A549 (cell line): ENCODE results near the gene USP6NL. TPM values are rescaled to one million over a fixed set of nuclear protein-coding genes. Genes with fewer than 3 reads are reported as not detected.

Experiments
- ATAC-seq, 2 experiments: fragments of 200-7000 bp in 1 of 2; fragments of >200 bp in 1 of 2; cut with Nextera tagmentation in 1 of 2; cut with Tn5 transposase in 1 of 2; 3 replicates each; pipeline versions ENCODE4 v1.8.0 to v1.9.1; 2018 to 2020; ENCODE audit warnings: mild to moderate bottlenecking in 1 of 2, moderate library complexity in 1 of 2
- CTCF ChIA-PET: fragments of 300-600 bp; sonication (Branson Sonifier 250); formaldehyde crosslinking; extraction: SDS; loops from one replicate; lab custom pipeline; 2021; ENCODE audit warnings: antibody characterized with exemption, inconsistent platforms; lab: Yijun Ruan, JAX
- POLR2A ChIA-PET: fragments of 350-600 bp; formaldehyde crosslinking; extraction: SDS; loops from one replicate; lab custom pipeline; 2021; ENCODE audit warnings: antibody characterized with exemption, inconsistent platforms; lab: Yijun Ruan, JAX
- DNase-seq, 2 experiments: peaks; one replicate each; pipeline versions ENCODE4 v3.0.0 to v3.0.0-alpha.2; 2011 to 2016; ENCODE audit warnings: low read depth in 1 of 2, low spot score in 1 of 2
- FAIRE-seq: peaks from 2 replicates; lab custom pipeline; 2011; peaks lifted over from hg19 to GRCh38; lab: Jason Lieb, UNC
- H3K27ac ChIP-seq, 2 experiments: fragments of >200 bp; sonication (Bioruptor Twin); formaldehyde crosslinking; 3 replicates each; pipeline ENCODE4 v1.5.1; 2016 to 2017
- H3K4me1 ChIP-seq: fragments of >200 bp; sonication (Bioruptor Twin); formaldehyde crosslinking; 3 replicates; pipeline ENCODE4 v1.6.1; 2016
- H3K4me2 ChIP-seq: fragments of >200 bp; sonication (Bioruptor Twin); formaldehyde crosslinking; 3 replicates; pipeline ENCODE4 v1.6.1; 2016
- H3K4me3 ChIP-seq: fragments of >200 bp; sonication (Bioruptor Twin); formaldehyde crosslinking; 3 replicates; pipeline ENCODE4 v1.5.1; 2016
- H3K9me3 ChIP-seq: fragments of >200 bp; sonication (Bioruptor Twin); formaldehyde crosslinking; 3 replicates; pipeline ENCODE4 v1.6.1; 2016
- CEBPB ChIP-seq, 2 experiments: fragments of >200 bp in 1 of 2; sonication (Bioruptor Twin) in 1 of 2; formaldehyde crosslinking in 1 of 2; IDR thresholded peaks; 2 replicates each; pipeline ENCODE4 v1.6.1; 2012 to 2016
- EHF ChIP-seq: fragments of 250-450 bp; sonication (Bioruptor Pico); IDR thresholded peaks from 2 replicates; pipeline ENCODE4 v1.5.0; 2020; ENCODE audit warnings: mild to moderate bottlenecking
- EHMT2 ChIP-seq: fragments of 200-600 bp; sonication (generic); IDR thresholded peaks from 2 replicates; pipeline ENCODE4 v1.6.1; 2016; ENCODE audit warnings: antibody characterized with exemption, low read depth, mild to moderate bottlenecking, moderate library complexity
- FOSB ChIP-seq: fragments of 250-450 bp; sonication (Bioruptor Pico); IDR thresholded peaks from 2 replicates; pipeline ENCODE4 v1.5.0; 2020; ENCODE audit warnings: mild to moderate bottlenecking, moderate library complexity
- FOXS1 ChIP-seq: fragments of 250-450 bp; sonication (Bioruptor Pico); IDR thresholded peaks from 2 replicates; pipeline ENCODE4 v1.5.0; 2020; ENCODE audit warnings: mild to moderate bottlenecking, moderate library complexity
- HDAC2 ChIP-seq: fragments of 200-600 bp; sonication (generic); IDR thresholded peaks from 2 replicates; pipeline ENCODE4 v1.6.1; 2016
- JUN ChIP-seq, 2 experiments: fragments of >200 bp; sonication (Bioruptor Twin); formaldehyde crosslinking; IDR thresholded peaks; 2 replicates in 1 of 2; 3 replicates in 1 of 2; pipeline ENCODE4 v1.6.1; 2016 to 2017
- KDM1A ChIP-seq: fragments of 200-600 bp; sonication (generic); IDR thresholded peaks from 2 replicates; pipeline ENCODE4 v1.6.1; 2016; ENCODE audit warnings: low read depth, mild to moderate bottlenecking
- KDM5A ChIP-seq: fragments of 200-600 bp; sonication (generic); IDR thresholded peaks from 2 replicates; pipeline ENCODE4 v1.6.1; 2016; ENCODE audit warnings: antibody characterized with exemption, mild to moderate bottlenecking
- MAFK ChIP-seq: fragments of 450-650 bp; IDR thresholded peaks from 2 replicates; pipeline ENCODE4 v1.6.1; 2014; ENCODE audit not compliant: partially characterized antibody
- MYC ChIP-seq: IDR thresholded peaks from 2 replicates; pipeline ENCODE4 v1.6.1; 2012; ENCODE audit warnings: mild to moderate bottlenecking, inconsistent platforms, low read length, improper control_type of control experiment, borderline replicate concordance
- POLR2A ChIP-seq: IDR thresholded peaks from 2 replicates; pipeline ENCODE4 v1.6.1; 2012; ENCODE audit warnings: mild to moderate bottlenecking, low read length
- POLR2AphosphoS2 ChIP-seq: conservative IDR thresholded peaks from 2 replicates; pipeline ENCODE4 v1.6.1; 2012; ENCODE audit warnings: low read length, improper control_type of control experiment, inconsistent platforms
- RAD21 ChIP-seq, 2 experiments: fragments of >200 bp in 1 of 2; sonication (Bioruptor Twin) in 1 of 2; formaldehyde crosslinking in 1 of 2; IDR thresholded peaks in 1 of 2; conservative IDR thresholded peaks in 1 of 2; 2 replicates in 1 of 2; 3 replicates in 1 of 2; pipeline ENCODE4 v1.6.1; 2012 to 2018; ENCODE audit warnings: inconsistent platforms in 1 of 2
- RCOR1 ChIP-seq: fragments of 150-350 bp; IDR thresholded peaks from 2 replicates; pipeline ENCODE4 v1.6.1; 2014; ENCODE audit warnings: antibody characterized with exemption, low read length, low read depth
- RFX5 ChIP-seq: fragments of 450-650 bp; IDR thresholded peaks from 2 replicates; pipeline ENCODE4 v1.7.1; 2014; ENCODE audit warnings: antibody characterized with exemption, mild to moderate bottlenecking, moderate library complexity
- RNF2 ChIP-seq: fragments of 200-600 bp; sonication (generic); IDR thresholded peaks from 2 replicates; pipeline ENCODE4 v1.6.1; 2016; ENCODE audit warnings: low read depth, mild to moderate bottlenecking, antibody characterized with exemption, moderate library complexity, borderline replicate concordance
- TP53 ChIP-seq: fragments of 250-450 bp; sonication (Bioruptor Pico); IDR thresholded peaks from 2 replicates; pipeline ENCODE4 v1.5.0; 2021; ENCODE audit warnings: mild to moderate bottlenecking, moderate library complexity
- ZC3H11A ChIP-seq: fragments of 450-650 bp; IDR thresholded peaks from 2 replicates; pipeline ENCODE4 v1.6.1; 2014; ENCODE audit warnings: antibody characterized with exemption, mild to moderate bottlenecking
- ZFP36 ChIP-seq: fragments of 450-650 bp; IDR thresholded peaks from 2 replicates; pipeline ENCODE4 v1.6.1; 2014; ENCODE audit warnings: borderline replicate concordance; ENCODE audit not compliant: partially characterized antibody
- ZNF302 ChIP-seq: fragments of 250-450 bp; sonication (Bioruptor Pico); IDR thresholded peaks from 2 replicates; pipeline ENCODE4 v1.9.0; 2021; ENCODE audit warnings: inconsistent platforms, mild to moderate bottlenecking, moderate library complexity
- WGBS: methylation state at CpG from one replicate; pipeline ENCODE4 v1.1.6; 2017; ENCODE audit errors: missing lambda C conversion rate; 5-methylcytosine and 5-hydroxymethylcytosine counted together
- polyA plus RNA-seq, 4 experiments: library from polyadenylated mRNA; depleted of rRNA in 3 of 4; stranded (reverse); fragments of >200 nt; fragmentation: RNase III in 1 of 4; extraction: RNeasy Plus Mini Kit Qiagen cat#74134 plus additional on column Dnase treatment in 1 of 4; gene quantifications; 2 replicates in 3 of 4; 3 replicates in 1 of 4; pipeline ENCODE4 v1.2.3, GENCODE V29; 2011 to 2017
- TF ChIP-seq, protein P1 (sequence below): fragments of 250-450 bp; sonication (Bioruptor Pico); IDR thresholded peaks from 2 replicates; pipeline ENCODE4 v1.5.0; 2021; ENCODE audit warnings: mild to moderate bottlenecking, moderate library complexity, borderline replicate concordance
- TF ChIP-seq, protein P2 (sequence below): fragments of >200 bp; sonication (Bioruptor Twin); formaldehyde crosslinking; IDR thresholded peaks from 3 replicates; pipeline ENCODE4 v1.5.1; 2016

USP6NL gene
- polyA plus RNA-seq, 2 of the 4 experiments (the other 2 are of a cell fraction) = 10.6 to 18.2 TPM

DNA sequence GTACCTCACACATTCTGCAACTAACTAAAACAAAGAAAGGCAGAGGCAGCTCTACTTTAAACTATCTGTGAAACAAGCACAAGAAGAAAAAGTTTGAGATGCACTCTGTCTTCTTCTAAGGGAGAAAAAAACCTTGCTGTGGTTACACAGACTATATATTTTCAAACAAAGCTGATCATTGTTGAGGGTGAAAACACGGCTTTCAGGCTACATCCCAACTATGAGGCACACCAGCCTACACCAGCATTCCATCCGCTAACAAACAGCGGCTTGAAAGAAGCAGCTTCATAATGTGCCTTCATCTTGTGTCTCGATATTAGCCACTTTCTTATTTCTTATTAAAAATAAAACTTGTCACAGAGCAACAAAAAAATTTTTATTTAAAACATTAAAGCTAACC lies 79.1 kb downstream of the USP6NL start:
- ATAC-seq = no peak
- H3K4me2 ChIP-seq = no peak overlapping the region
- H3K4me1 ChIP-seq = 0 out of 3 replicates have a peak, but pooled peaks cover 3% of the 10 kb centered on the region
- TF ChIP-seq, protein P1, sequence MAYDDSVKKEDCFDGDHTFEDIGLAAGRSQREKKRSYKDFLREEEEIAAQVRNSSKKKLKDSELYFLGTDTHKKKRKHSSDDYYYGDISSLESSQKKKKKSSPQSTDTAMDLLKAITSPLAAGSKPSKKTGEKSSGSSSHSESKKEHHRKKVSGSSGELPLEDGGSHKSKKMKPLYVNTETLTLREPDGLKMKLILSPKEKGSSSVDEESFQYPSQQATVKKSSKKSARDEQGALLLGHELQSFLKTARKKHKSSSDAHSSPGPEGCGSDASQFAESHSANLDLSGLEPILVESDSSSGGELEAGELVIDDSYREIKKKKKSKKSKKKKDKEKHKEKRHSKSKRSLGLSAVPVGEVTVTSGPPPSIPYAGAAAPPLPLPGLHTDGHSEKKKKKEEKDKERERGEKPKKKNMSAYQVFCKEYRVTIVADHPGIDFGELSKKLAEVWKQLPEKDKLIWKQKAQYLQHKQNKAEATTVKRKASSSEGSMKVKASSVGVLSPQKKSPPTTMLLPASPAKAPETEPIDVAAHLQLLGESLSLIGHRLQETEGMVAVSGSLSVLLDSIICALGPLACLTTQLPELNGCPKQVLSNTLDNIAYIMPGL (CRISPR knock-in tag) = no peak
- TF ChIP-seq EHMT2 (no peak), TP53 (CRISPR knock-in tag) (no peak), RCOR1 (no peak), POLR2AphosphoS2 (no peak)
- TF ChIP-seq, protein P2, sequence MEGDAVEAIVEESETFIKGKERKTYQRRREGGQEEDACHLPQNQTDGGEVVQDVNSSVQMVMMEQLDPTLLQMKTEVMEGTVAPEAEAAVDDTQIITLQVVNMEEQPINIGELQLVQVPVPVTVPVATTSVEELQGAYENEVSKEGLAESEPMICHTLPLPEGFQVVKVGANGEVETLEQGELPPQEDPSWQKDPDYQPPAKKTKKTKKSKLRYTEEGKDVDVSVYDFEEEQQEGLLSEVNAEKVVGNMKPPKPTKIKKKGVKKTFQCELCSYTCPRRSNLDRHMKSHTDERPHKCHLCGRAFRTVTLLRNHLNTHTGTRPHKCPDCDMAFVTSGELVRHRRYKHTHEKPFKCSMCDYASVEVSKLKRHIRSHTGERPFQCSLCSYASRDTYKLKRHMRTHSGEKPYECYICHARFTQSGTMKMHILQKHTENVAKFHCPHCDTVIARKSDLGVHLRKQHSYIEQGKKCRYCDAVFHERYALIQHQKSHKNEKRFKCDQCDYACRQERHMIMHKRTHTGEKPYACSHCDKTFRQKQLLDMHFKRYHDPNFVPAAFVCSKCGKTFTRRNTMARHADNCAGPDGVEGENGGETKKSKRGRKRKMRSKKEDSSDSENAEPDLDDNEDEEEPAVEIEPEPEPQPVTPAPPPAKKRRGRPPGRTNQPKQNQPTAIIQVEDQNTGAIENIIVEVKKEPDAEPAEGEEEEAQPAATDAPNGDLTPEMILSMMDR = no peak
- TF ChIP-seq, all 56 proteins: peak for 0
- Histone ChIP-seq H3K4me3 (no peak overlapping the region), H3K27ac (no peak overlapping the region), H3K9me3 (no peaks in the 10 kb centered on the region)
- DNase-seq (no peak), FAIRE-seq (no peak)
- WGBS = 87% methylated on average over 4 of the region's 4 CpGs
- ChIA-PET POLR2A (no interaction called here), CTCF (interaction anchor here (0.7 to 2.1 kb wide), 5 partner anchors 9 to 226 kb away, joined by 3 to 11 read pairs (median 7); no protein-coding TSS in a partner anchor)

DNA sequence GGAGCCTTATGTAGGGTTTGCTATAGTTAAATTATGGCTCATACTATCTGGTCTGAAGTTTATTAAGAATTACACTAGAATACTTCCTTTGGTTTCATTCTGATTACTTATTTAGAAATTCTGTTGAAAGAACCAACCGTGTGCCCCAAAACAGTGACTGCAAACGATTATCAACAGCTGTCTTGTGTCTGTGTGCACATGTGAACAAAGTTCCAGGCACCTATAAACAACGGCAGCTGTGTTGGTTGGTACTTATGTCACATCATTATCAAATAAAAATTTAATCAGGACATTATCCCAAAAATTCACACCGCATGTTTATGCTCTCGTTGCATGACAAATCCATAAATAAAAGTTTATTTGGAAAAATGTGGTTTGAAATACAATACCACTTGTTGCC lies 80.6 kb downstream of the USP6NL start:
- Histone ChIP-seq H3K9me3 (no peaks in the 10 kb centered on the region), H3K4me3 (no peak overlapping the region), H3K4me1 (0 out of 3 replicates have a peak, but pooled peaks cover 3% of the 10 kb centered on the region), H3K27ac (no peak overlapping the region), H3K4me2 (no peak overlapping the region)
- WGBS = 90% methylated on average over 5 of the region's 5 CpGs
- ATAC-seq (no peak), DNase-seq (no peak), FAIRE-seq (no peak)
- POLR2A ChIA-PET = no interaction called here
- CTCF ChIA-PET = interaction anchor here (0.8 to 3.8 kb wide), 2 partner anchors 16 to 20 kb away, joined by 3 to 9 read pairs; no protein-coding TSS in a partner anchor
- TF ChIP-seq CEBPB (IDR thresholded peaks at IDR 0.05) (no peak), EHMT2 (no peak), ZC3H11A (no peak), KDM1A (no peak), ZNF302 (CRISPR knock-in tag) (no peak), FOXS1 (no peak), FOSB (CRISPR knock-in tag) (no peak), RNF2 (no peak), MAFK (no peak), POLR2A (no peak), KDM5A (no peak), JUN (IDR thresholded peaks at IDR 0.05) (no peak), HDAC2 (no peak), RFX5 (no peak), MYC (no peak), TP53 (CRISPR knock-in tag) (no peak), EHF (no peak), RAD21 (conservative IDR thresholded peaks at IDR 0.05 in 1 of 2, IDR thresholded peaks at IDR 0.05 in 1 of 2) (no peak), ZFP36 (no peak)
